Neuronal stem cell (in vitro differentiated cells): Measurements from ENCODE around the gene SMAD7.

Experiments
- DNase-seq: peaks from one replicate; pipeline ENCODE4 v3.0.0-alpha.2; 2013; ENCODE audit warnings: low spot score
- H2AFZ ChIP-seq: one replicate; pipeline ENCODE4 v1.6.1; 2013; ENCODE audit warnings: mild to moderate bottlenecking, low read length, inconsistent platforms
- H2AK5ac ChIP-seq: 2 replicates; pipeline ENCODE4 v1.6.1; 2013; ENCODE audit warnings: low read depth, mild to moderate bottlenecking, inconsistent platforms, low read length, moderate library complexity, mixed read lengths
- H2BK120ac ChIP-seq: 2 replicates; pipeline ENCODE4 v1.6.1; 2013; ENCODE audit warnings: low read depth, mild to moderate bottlenecking, inconsistent platforms, low read length, moderate library complexity, mixed read lengths
- H2BK12ac ChIP-seq: one replicate; pipeline ENCODE4 v1.6.1; 2013; ENCODE audit warnings: low read length, inconsistent platforms
- H2BK15ac ChIP-seq: 2 replicates; pipeline ENCODE4 v1.6.1; 2013; ENCODE audit warnings: mild to moderate bottlenecking, low read length, inconsistent platforms, mixed read lengths
- H2BK5ac ChIP-seq: one replicate; pipeline ENCODE4 v1.6.1; 2013; ENCODE audit warnings: inconsistent platforms, mild to moderate bottlenecking, low read length, moderate library complexity
- H3K14ac ChIP-seq: one replicate; pipeline ENCODE4 v1.6.1; 2013; ENCODE audit warnings: low read length, inconsistent platforms
- H3K18ac ChIP-seq: 2 replicates; pipeline ENCODE4 v1.6.1; 2013; ENCODE audit warnings: low read length, inconsistent platforms
- H3K23ac ChIP-seq: 2 replicates; pipeline ENCODE4 v1.6.1; 2013; ENCODE audit warnings: low read depth, mild to moderate bottlenecking, mixed read lengths, low read length, inconsistent platforms; ENCODE audit not compliant: poor library complexity
- H3K27ac ChIP-seq: replicated peaks from 3 replicates; pipeline ENCODE4 v1.5.1; 2013; ENCODE audit warnings: low read length, inconsistent platforms
- H3K27me3 ChIP-seq, 3 experiments: 2 replicates each; pipeline ENCODE4 v1.6.1; 2013; ENCODE audit warnings: low read length in 3 of 3, mild to moderate bottlenecking in 2 of 3, inconsistent platforms in 1 of 3, low read depth in 1 of 3, mixed read lengths in 1 of 3, moderate library complexity in 1 of 3; ENCODE audit not compliant: control insufficient read depth in 3 of 3, insufficient read depth in 3 of 3
- H3K36me3 ChIP-seq, 2 donors: replicated peaks in 1 of 2; 2 replicates each; pipeline ENCODE4 v1.6.1; 2013; ENCODE audit warnings: low read length in 2 of 2; ENCODE audit not compliant: control insufficient read depth in 2 of 2, insufficient read depth in 2 of 2
- H3K4ac ChIP-seq: 2 replicates; pipeline ENCODE4 v1.6.1; 2013; ENCODE audit warnings: inconsistent platforms, mild to moderate bottlenecking, low read length, moderate library complexity
- H3K4me1 ChIP-seq, 2 donors: 1 replicate in 1 of 2; 2 replicates in 1 of 2; pipeline ENCODE4 v1.6.1; 2013; ENCODE audit warnings: low read length in 2 of 2, low read depth in 1 of 2; ENCODE audit not compliant: control insufficient read depth in 2 of 2, insufficient read depth in 1 of 2
- H3K4me2 ChIP-seq: one replicate; pipeline ENCODE4 v1.6.1; 2013; ENCODE audit warnings: mild to moderate bottlenecking, low read length, inconsistent platforms; ENCODE audit not compliant: insufficient read depth, poor library complexity, severe bottlenecking
- H3K4me3 ChIP-seq, 2 donors: 2 replicates each; pipeline ENCODE4 v1.5.1; 2013; ENCODE audit warnings: low read length in 2 of 2, mild to moderate bottlenecking in 2 of 2, inconsistent platforms in 1 of 2, moderate library complexity in 1 of 2
- H3K79me1 ChIP-seq: one replicate; pipeline ENCODE4 v1.6.1; 2013; ENCODE audit warnings: low read depth, mild to moderate bottlenecking, inconsistent platforms, low read length, moderate library complexity
- H3K9ac ChIP-seq: one replicate; pipeline ENCODE4 v1.6.1; 2013; ENCODE audit warnings: mild to moderate bottlenecking, low read depth, low read length, inconsistent platforms; ENCODE audit not compliant: poor library complexity
- H3K9me3 ChIP-seq, 2 donors: replicated peaks in 1 of 2; 2 replicates each; pipeline versions ENCODE3 to v1.6.1; 2013; ENCODE audit warnings: low read length in 2 of 2, mild to moderate bottlenecking in 2 of 2, inconsistent platforms in 1 of 2, low read depth in 1 of 2, mixed read lengths in 1 of 2, moderate library complexity in 1 of 2; ENCODE audit not compliant: control insufficient read depth in 2 of 2, insufficient read depth in 1 of 2
- H4K8ac ChIP-seq: one replicate; pipeline ENCODE4 v1.6.1; 2013; ENCODE audit warnings: low read depth, mild to moderate bottlenecking, inconsistent platforms, low read length, moderate library complexity
- H4K91ac ChIP-seq: one replicate; pipeline ENCODE4 v1.6.1; 2013; ENCODE audit warnings: low read length, low read depth, mild to moderate bottlenecking, inconsistent platforms; ENCODE audit not compliant: poor library complexity
- WGBS, 2 donors: extraction: QIAGEN DNeasy Blood & Tissue Kit; methylation state at CpG; one replicate each; pipeline ENCODE4 v1.1.7; 2013; ENCODE audit warnings: missing lambda C conversion rate in 2 of 2, mixed read lengths in 1 of 2; ENCODE audit not compliant: insufficient read length in 2 of 2, insufficient replicate concordance in 1 of 2; ENCODE audit errors: extremely low coverage in 2 of 2; 5-methylcytosine and 5-hydroxymethylcytosine counted together

The SMAD7 gene

GRCh38 chr18:48909721-48910120, 41.0 kb downstream of the SMAD7 start:
- Histone ChIP-seq H3K79me1 (peaks cover 2% of the 10 kb centered on the region), H3K36me3 (no peaks in the 10 kb centered on the region), H3K27me3 (no peaks in the 10 kb centered on the region), H3K4ac (no peak overlapping the region), H2BK120ac (no peak overlapping the region), H2BK5ac (no peak overlapping the region), H3K4me2 (no peak overlapping the region), H3K4me3 (no peak overlapping the region), H2AFZ (no peak overlapping the region), H2AK5ac (no peak overlapping the region), H2BK15ac (no peak overlapping the region), H3K23ac (no peak overlapping the region), H3K9me3 (peaks cover 0 to 6% of the 10 kb centered on the region in 2 donors), H4K91ac (no peak overlapping the region), H2BK12ac (no peak overlapping the region), H3K9ac (no peak overlapping the region), H3K4me1 (peaks cover 0 to 2% of the 10 kb centered on the region in 2 donors), H3K18ac (no peak overlapping the region), H3K27ac (no peak overlapping the region), H3K14ac (no peak overlapping the region), H4K8ac (no peak overlapping the region)
- DNase-seq, result no peak
- WGBS, 2 donors, result no CpG with 5 or more reads among the region's 6 CpGs

DNA sequence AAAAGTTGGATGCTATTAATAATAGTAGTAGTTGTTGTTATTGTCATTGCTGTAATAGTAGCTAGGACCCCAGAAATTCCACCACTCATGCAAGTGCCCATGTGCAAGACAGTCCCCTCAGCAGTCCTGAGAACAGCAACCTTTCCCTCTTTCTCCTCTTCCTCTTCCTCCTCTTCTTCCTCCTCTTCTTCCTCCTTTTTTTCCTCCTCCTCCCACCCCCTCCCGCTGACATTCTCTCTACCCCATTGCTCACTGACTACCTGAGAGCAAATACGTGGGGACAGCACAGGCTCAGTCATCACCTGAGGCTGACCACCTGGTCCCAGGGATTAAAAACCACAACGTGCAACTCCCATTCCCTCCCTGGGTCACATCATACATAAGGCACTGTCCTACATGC, 41.8 kb downstream of the SMAD7 start:
- Histone ChIP-seq H3K27ac (no peak overlapping the region), H2BK12ac (no peak overlapping the region), H3K18ac (no peak overlapping the region), H2AFZ (no peak overlapping the region), H2AK5ac (no peak overlapping the region), H3K4me1 (peaks cover 0 to 2% of the 10 kb centered on the region in 2 donors), H3K14ac (no peak overlapping the region), H3K4ac (no peak overlapping the region), H2BK15ac (no peak overlapping the region), H2BK5ac (no peak overlapping the region), H4K8ac (no peak overlapping the region), H3K79me1 (peaks cover 2% of the 10 kb centered on the region), H3K36me3 (no peaks in the 10 kb centered on the region), H3K4me3 (no peak overlapping the region), H3K9ac (no peak overlapping the region), H4K91ac (no peak overlapping the region), H3K4me2 (no peak overlapping the region), H2BK120ac (no peak overlapping the region), H3K27me3 (no peaks in the 10 kb centered on the region), H3K23ac (no peak overlapping the region), H3K9me3 (peaks cover 0 to 12% of the 10 kb centered on the region in 2 donors)
- WGBS, 2 donors, result no CpG with 5 or more reads among the region's 3 CpGs
- no peak for DNase-seq

- Histone ChIP-seq H3K14ac (no peak overlapping the region), H2BK15ac (no peak overlapping the region), H3K36me3 (no peaks in the 10 kb centered on the region), H4K8ac (no peak overlapping the region), H3K27me3 (no peaks in the 10 kb centered on the region), H2AK5ac (no peak overlapping the region), H4K91ac (no peak overlapping the region), H2BK5ac (no peak overlapping the region), H2AFZ (no peak overlapping the region), H3K27ac (no peak overlapping the region), H2BK120ac (no peak overlapping the region), H3K4me2 (no peak overlapping the region), H3K4ac (no peak overlapping the region), H3K18ac (no peak overlapping the region), H2BK12ac (no peak overlapping the region), H3K23ac (no peak overlapping the region), H3K4me1 (peaks cover 2 to 4% of the 10 kb centered on the region in 2 donors), H3K4me3 (no peak overlapping the region), H3K9me3 (peaks cover 0 to 12% of the 10 kb centered on the region in 2 donors), H3K79me1 (peaks cover 2% of the 10 kb centered on the region), H3K9ac (no peak overlapping the region)
- DNase-seq, result no peak
- no CpG with 5 or more reads among the region's 1 CpG for WGBS, 2 donors
Observed at GRCh38 chr18:48905513-48905912, 45.3 kb downstream of the SMAD7 start.

DNA sequence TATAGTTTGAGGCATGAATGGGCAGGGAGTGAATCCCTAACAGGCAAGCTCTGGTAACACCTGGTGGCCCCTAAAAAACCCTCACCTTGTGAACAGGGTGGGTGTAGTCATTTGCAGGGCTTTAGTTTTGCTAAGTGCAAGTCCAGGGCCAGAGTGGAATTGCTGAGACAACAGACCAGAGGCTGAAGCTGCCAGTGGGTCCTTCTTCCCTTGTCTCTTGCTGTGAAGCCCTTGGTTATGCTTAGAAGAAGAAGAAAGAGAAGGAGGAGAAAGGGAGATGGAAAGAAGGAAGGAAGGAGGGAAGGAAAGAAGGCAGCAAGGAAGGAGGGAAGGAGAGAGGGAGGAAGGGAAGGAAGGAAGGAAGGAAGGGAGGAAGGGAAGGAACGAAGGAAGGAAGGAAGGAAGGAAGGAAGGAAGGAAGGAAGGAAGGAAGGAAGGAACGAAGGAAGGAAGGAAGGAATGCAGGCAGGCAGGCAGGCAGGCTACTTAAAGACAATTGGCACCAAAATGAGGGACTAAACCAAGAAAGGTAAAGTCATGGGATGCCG, 45.8 kb downstream of the SMAD7 start:
- Histone ChIP-seq H2BK15ac (no peak overlapping the region), H2AK5ac (no peak overlapping the region), H3K36me3 (no peaks in the 10 kb centered on the region), H2BK12ac (no peak overlapping the region), H3K14ac (no peak overlapping the region), H3K9me3 (peaks cover 0 to 12% of the 10 kb centered on the region in 2 donors), H4K91ac (no peak overlapping the region), H3K27ac (no peak overlapping the region), H3K27me3 (no peaks in the 10 kb centered on the region), H2BK5ac (no peak overlapping the region), H3K4me1 (peaks cover 2 to 4% of the 10 kb centered on the region in 2 donors), H4K8ac (no peak overlapping the region), H2BK120ac (no peak overlapping the region), H3K79me1 (peaks cover 2% of the 10 kb centered on the region), H3K23ac (no peak overlapping the region), H3K9ac (no peak overlapping the region), H3K4ac (no peak overlapping the region), H3K4me2 (no peak overlapping the region), H3K4me3 (no peak overlapping the region), H2AFZ (no peak overlapping the region), H3K18ac (no peak overlapping the region)
- no CpG with 5 or more reads among the region's 3 CpGs for WGBS, 2 donors
- DNase-seq, result no peak
